ENCODE data around the gene RASSF5. TPM values are rescaled to one million over a fixed set of nuclear protein-coding genes. Genes with fewer than 3 reads are reported as not detected.

Gene RASSF5
- total and polyA plus RNA-seq, 2 donors from 2014 or later, result 2.4 to 18.8 TPM

DNA sequence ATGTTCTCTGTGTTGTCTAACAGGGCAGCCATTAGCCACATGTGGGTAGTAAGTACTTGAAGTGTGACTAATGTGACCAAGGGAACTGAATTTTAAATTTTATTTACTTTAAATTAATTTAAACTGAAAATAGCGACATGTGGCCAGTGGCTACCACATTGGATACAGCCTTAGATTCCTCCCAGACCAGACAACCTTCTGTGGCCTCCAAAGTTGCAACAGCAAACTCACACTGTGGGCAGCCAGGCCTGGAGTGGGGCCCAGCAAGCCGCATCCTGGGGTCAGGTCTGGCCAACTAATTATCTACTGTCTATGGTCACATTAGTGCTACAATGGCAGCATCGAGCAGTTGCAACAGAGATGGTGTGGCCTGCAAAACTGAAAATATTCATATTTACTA, 93.2 kb downstream of the RASSF5 start:
- Histone ChIP-seq H3K9me3 (ENCODE audit: control insufficient read depth in 2 of 3, insufficient read depth in 1 of 3, low read length in 3 of 3) (no peaks in the 10 kb centered on the region), H3K4me3 (ENCODE audit: low read length in 3 of 3) (no peak overlapping the region), H3K4me1 (ENCODE audit: control insufficient read depth in 2 of 3, insufficient read depth in 2 of 3, low read depth in 1 of 3, low read length in 3 of 3) (no peaks in the 10 kb centered on the region), H3K27ac (ENCODE audit: low read depth in 2 of 2, low read length in 2 of 2) (no peak overlapping the region), H3K9ac (ENCODE audit: low read length in 3 of 3) (no peak overlapping the region), H3K27me3 (ENCODE audit: control insufficient read depth, insufficient read depth, low read length) (no peaks in the 10 kb centered on the region), H3K36me3 (ENCODE audit: control insufficient read depth in 2 of 3, insufficient read depth in 3 of 3, low read length in 3 of 3) (peaks cover 7 to 57% (median 44%) of the 10 kb centered on the region in 3 donors)
- FAIRE-seq (no peak), DNase-seq (no peak)
- TF ChIP-seq, protein P1, sequence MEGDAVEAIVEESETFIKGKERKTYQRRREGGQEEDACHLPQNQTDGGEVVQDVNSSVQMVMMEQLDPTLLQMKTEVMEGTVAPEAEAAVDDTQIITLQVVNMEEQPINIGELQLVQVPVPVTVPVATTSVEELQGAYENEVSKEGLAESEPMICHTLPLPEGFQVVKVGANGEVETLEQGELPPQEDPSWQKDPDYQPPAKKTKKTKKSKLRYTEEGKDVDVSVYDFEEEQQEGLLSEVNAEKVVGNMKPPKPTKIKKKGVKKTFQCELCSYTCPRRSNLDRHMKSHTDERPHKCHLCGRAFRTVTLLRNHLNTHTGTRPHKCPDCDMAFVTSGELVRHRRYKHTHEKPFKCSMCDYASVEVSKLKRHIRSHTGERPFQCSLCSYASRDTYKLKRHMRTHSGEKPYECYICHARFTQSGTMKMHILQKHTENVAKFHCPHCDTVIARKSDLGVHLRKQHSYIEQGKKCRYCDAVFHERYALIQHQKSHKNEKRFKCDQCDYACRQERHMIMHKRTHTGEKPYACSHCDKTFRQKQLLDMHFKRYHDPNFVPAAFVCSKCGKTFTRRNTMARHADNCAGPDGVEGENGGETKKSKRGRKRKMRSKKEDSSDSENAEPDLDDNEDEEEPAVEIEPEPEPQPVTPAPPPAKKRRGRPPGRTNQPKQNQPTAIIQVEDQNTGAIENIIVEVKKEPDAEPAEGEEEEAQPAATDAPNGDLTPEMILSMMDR (IDR thresholded peaks at IDR 0.05; ENCODE audit: borderline replicate concordance, extremely low read depth, insufficient read depth), result no peak
- intact Hi-C loops (cut with DNase I), result no loop called here

DNA sequence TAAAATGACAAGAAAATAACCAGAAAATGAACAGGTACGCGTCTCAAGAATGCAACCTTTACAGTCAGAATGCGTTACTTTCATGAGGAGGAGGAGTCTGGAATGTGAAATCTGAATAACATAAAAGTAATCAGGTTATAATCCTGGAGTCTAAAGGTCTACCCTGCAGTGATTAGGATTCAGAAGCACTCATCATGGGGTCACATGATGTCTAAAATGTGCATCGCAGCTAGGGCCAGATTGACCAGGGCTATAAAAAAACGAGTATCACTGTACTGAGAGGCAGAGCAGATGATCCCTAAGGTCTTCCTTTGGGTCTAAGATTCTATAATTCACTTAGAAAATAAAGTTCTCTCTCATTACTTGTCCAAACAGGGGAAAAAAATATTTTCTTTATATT, 97.5 kb downstream of the RASSF5 start:
- intact Hi-C loops (cut with DNase I), result no loop called here
- no peak for DNase-seq
- H3K36me3 ChIP-seq (ENCODE audit: control insufficient read depth in 2 of 3, insufficient read depth in 3 of 3, low read length in 3 of 3), result peaks cover 6 to 39% (median 32%) of the 10 kb centered on the region in 3 donors
- no peaks in the 10 kb centered on the region for H3K27me3 ChIP-seq (ENCODE audit: control insufficient read depth, insufficient read depth, low read length)
- H3K27ac ChIP-seq (ENCODE audit: low read depth in 2 of 2, low read length in 2 of 2), result no peak overlapping the region
- FAIRE-seq, result no peak
- no peaks in the 10 kb centered on the region for H3K4me1 ChIP-seq (ENCODE audit: control insufficient read depth in 2 of 3, insufficient read depth in 2 of 3, low read depth in 1 of 3, low read length in 3 of 3)
- TF ChIP-seq, protein P1 (IDR thresholded peaks at IDR 0.05; ENCODE audit: borderline replicate concordance, extremely low read depth, insufficient read depth), result no peak
- H3K9ac ChIP-seq (ENCODE audit: low read length in 3 of 3), result no peak overlapping the region
- H3K4me3 ChIP-seq (ENCODE audit: low read length in 3 of 3), result no peak overlapping the region
- H3K9me3 ChIP-seq (ENCODE audit: control insufficient read depth in 2 of 3, insufficient read depth in 1 of 3, low read length in 3 of 3), result no peaks in the 10 kb centered on the region

DNA sequence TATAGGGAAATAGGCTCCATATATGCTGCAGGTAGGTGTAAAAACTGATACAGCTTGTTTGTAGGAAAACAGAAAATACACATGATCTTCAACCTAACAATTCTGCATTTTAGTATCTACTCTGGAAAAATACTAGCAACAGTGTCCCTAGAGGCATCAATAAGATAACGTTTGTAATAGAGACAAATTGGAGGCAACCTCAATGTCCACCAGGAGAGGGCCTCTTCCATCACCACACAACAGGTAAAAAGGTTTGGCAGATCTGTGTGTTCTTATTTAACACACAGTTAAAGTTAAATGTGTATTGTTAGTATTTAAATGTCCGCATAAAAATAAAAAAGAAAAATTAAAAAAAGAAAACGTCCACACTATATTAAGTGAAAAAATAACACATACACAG, 99.5 kb downstream of the RASSF5 start:
- no peaks in the 10 kb centered on the region for H3K27me3 ChIP-seq (ENCODE audit: control insufficient read depth, insufficient read depth, low read length)
- intact Hi-C loops (cut with DNase I), result no loop called here
- no peak overlapping the region for H3K9ac ChIP-seq (ENCODE audit: low read length in 3 of 3)
- peak in 1 of 5 donors; percentile 29 for DNase-seq
- H3K27ac ChIP-seq (ENCODE audit: low read depth in 2 of 2, low read length in 2 of 2), result no peak overlapping the region
- FAIRE-seq, result no peak
- TF ChIP-seq, protein P1 (IDR thresholded peaks at IDR 0.05; ENCODE audit: borderline replicate concordance, extremely low read depth, insufficient read depth), result no peak
- H3K9me3 ChIP-seq (ENCODE audit: control insufficient read depth in 2 of 3, insufficient read depth in 1 of 3, low read length in 3 of 3), result no peaks in the 10 kb centered on the region
- no peak overlapping the region for H3K4me3 ChIP-seq (ENCODE audit: low read length in 3 of 3)
- peaks cover 2 to 9% (median 8%) of the 10 kb centered on the region in 3 donors for H3K4me1 ChIP-seq (ENCODE audit: control insufficient read depth in 2 of 3, insufficient read depth in 2 of 3, low read depth in 1 of 3, low read length in 3 of 3)
- peaks cover 6 to 34% (median 27%) of the 10 kb centered on the region in 3 donors for H3K36me3 ChIP-seq (ENCODE audit: control insufficient read depth in 2 of 3, insufficient read depth in 3 of 3, low read length in 3 of 3)

All from kidney (tissue), 14 donors.